ENCODE data around the gene CEP112. TPM values are rescaled to one million over a fixed set of nuclear protein-coding genes. Genes with fewer than 3 reads are reported as not detected.

Gene CEP112
- total and polyA plus RNA-seq, 2 donors (not counting 3 experiments of a cell fraction or from before 2014, with no cell fraction given), result 1.5 to 25.3 TPM

GRCh38 chr17:65807361-65807760 is 384.6 kb downstream of the CEP112 start:
- Histone ChIP-seq H3K27me3 (ENCODE audit: control insufficient read depth in 2 of 2, insufficient read depth in 2 of 2, low read length in 2 of 2) (no peaks in the 10 kb centered on the region), H3K4me1 (ENCODE audit: control insufficient read depth, extremely low read depth, insufficient read depth, low read length) (no peaks in the 10 kb centered on the region), H3K4me2 (ENCODE audit: insufficient read depth, low read length) (no peak overlapping the region), H3K9me3 (replicated peaks; ENCODE audit: control insufficient read depth, insufficient read depth, low read length) (peaks cover 2% of the 10 kb centered on the region), H3K79me2 (ENCODE audit: control insufficient read depth, insufficient read depth, low read length) (no peaks in the 10 kb centered on the region), H4K20me1 (replicated peaks; ENCODE audit: control insufficient read depth, extremely low read depth, insufficient read depth, low read length) (no peaks in the 10 kb centered on the region), H2AFZ (ENCODE audit: low read depth, low read length) (no peak overlapping the region), H3K9me1 (replicated peaks; ENCODE audit: control insufficient read depth, extremely low read depth, insufficient read depth, low read length) (no peaks in the 10 kb centered on the region), H3K4me3 (replicated peaks in 1 of 3; ENCODE audit: insufficient read depth in 1 of 3, low read depth in 1 of 3, low read length in 3 of 3) (no peak overlapping the region), H3K9ac (replicated peaks; ENCODE audit: extremely low read depth, insufficient read depth, low read length) (no peak overlapping the region), H3K36me3 (ENCODE audit: control insufficient read depth in 2 of 2, extremely low read depth in 1 of 2, insufficient read depth in 2 of 2, low read length in 2 of 2) (no peaks in the 10 kb centered on the region), H3K27ac (ENCODE audit: insufficient read depth, low read depth, low read length) (no peak overlapping the region)
- TF ChIP-seq JUN (IDR thresholded peaks at IDR 0.05; ENCODE audit: borderline replicate concordance, insufficient read depth, insufficient read length, low read depth) (no peak), POLR2AphosphoS5 (IDR thresholded peaks at IDR 0.05; ENCODE audit: insufficient read depth, low read depth, low read length) (no peak), CTCF (IDR thresholded peaks at IDR 0.05; ENCODE audit: extremely low read depth in 1 of 2, insufficient read depth in 1 of 2, low read depth in 1 of 2, low read length in 2 of 2) (no peak), MAX (IDR thresholded peaks at IDR 0.05; ENCODE audit: insufficient read depth, insufficient read length) (no peak)
- intact Hi-C loops (cut with micrococcal nuclease), result no loop called here
- no peak for FAIRE-seq
- dilution Hi-C loops (cut with MboI; ENCODE audit: extremely low pct_ligation_motif_present, low sequenced_read_pairs), result no loop called here
- POLR2A ChIA-PET, result no interaction called here
- BruUV-seq (replicated peaks), result no TSS peak
- CTCF ChIA-PET, result no interaction called here
- no peak for DNase-seq (ENCODE audit: low read depth, low spot score)

- no peaks in the 10 kb centered on the region for H3K36me3 ChIP-seq (ENCODE audit: control insufficient read depth in 2 of 2, extremely low read depth in 1 of 2, insufficient read depth in 2 of 2, low read length in 2 of 2)
- POLR2A ChIA-PET, result no interaction called here
- no peaks in the 10 kb centered on the region for H4K20me1 ChIP-seq (replicated peaks; ENCODE audit: control insufficient read depth, extremely low read depth, insufficient read depth, low read length)
- no peak overlapping the region for H3K4me2 ChIP-seq (ENCODE audit: insufficient read depth, low read length)
- H3K9ac ChIP-seq (replicated peaks; ENCODE audit: extremely low read depth, insufficient read depth, low read length), result no peak overlapping the region
- no peaks in the 10 kb centered on the region for H3K9me1 ChIP-seq (replicated peaks; ENCODE audit: control insufficient read depth, extremely low read depth, insufficient read depth, low read length)
- H3K27ac ChIP-seq (ENCODE audit: insufficient read depth, low read depth, low read length), result no peak overlapping the region
- FAIRE-seq (no peak), DNase-seq (ENCODE audit: low read depth, low spot score) (no peak)
- H3K79me2 ChIP-seq (ENCODE audit: control insufficient read depth, insufficient read depth, low read length), result no peaks in the 10 kb centered on the region
- peaks cover 3% of the 10 kb centered on the region for H3K9me3 ChIP-seq (replicated peaks; ENCODE audit: control insufficient read depth, insufficient read depth, low read length)
- no peaks in the 10 kb centered on the region for H3K27me3 ChIP-seq (ENCODE audit: control insufficient read depth in 2 of 2, insufficient read depth in 2 of 2, low read length in 2 of 2)
- no TSS peak for BruUV-seq (replicated peaks)
- H2AFZ ChIP-seq (ENCODE audit: low read depth, low read length), result no peak overlapping the region
- dilution Hi-C loops (cut with MboI; ENCODE audit: extremely low pct_ligation_motif_present, low sequenced_read_pairs), result no loop called here
- intact Hi-C loops (cut with micrococcal nuclease), result no loop called here
- H3K4me1 ChIP-seq (ENCODE audit: control insufficient read depth, extremely low read depth, insufficient read depth, low read length), result peaks cover 3% of the 10 kb centered on the region
- CTCF ChIA-PET, result no interaction called here
- no peak overlapping the region for H3K4me3 ChIP-seq (replicated peaks in 1 of 3; ENCODE audit: insufficient read depth in 1 of 3, low read depth in 1 of 3, low read length in 3 of 3)
- no peak for TF ChIP-seq FOS (IDR thresholded peaks at IDR 0.05; ENCODE audit: borderline replicate concordance, insufficient read depth, low read length)
- no peak for TF ChIP-seq JUN (IDR thresholded peaks at IDR 0.05; ENCODE audit: borderline replicate concordance, insufficient read depth, insufficient read length, low read depth)
- TF ChIP-seq EZH2 (IDR thresholded peaks at IDR 0.05; ENCODE audit: borderline replicate concordance, low read depth, low read length, severe bottlenecking), result no peak
- no peak for TF ChIP-seq GATA2 (IDR thresholded peaks at IDR 0.05; ENCODE audit: insufficient read depth, insufficient read length, low read depth, low read length)
- TF ChIP-seq MAX (IDR thresholded peaks at IDR 0.05; ENCODE audit: insufficient read depth, insufficient read length), result no peak
- TF ChIP-seq POLR2AphosphoS5 (IDR thresholded peaks at IDR 0.05; ENCODE audit: insufficient read depth, low read depth, low read length), result no peak
- TF ChIP-seq CTCF (IDR thresholded peaks at IDR 0.05; ENCODE audit: extremely low read depth in 1 of 2, insufficient read depth in 1 of 2, low read depth in 1 of 2, low read length in 2 of 2), result no peak
- TF ChIP-seq MYC (IDR thresholded peaks at IDR 0.05; ENCODE audit: low read depth, low read length), result no peak
- no peak for TF ChIP-seq POLR2A (IDR thresholded peaks at IDR 0.05; ENCODE audit: low read depth, low read length)
These were observed 390.4 kb downstream of the CEP112 start for GRCh38 chr17:65801513-65801912.

All from endothelial cell of umbilical vein (primary cell).